ENCODE results near the gene MYO9B.
"Not testable (repeated sequence)": the region's sequence is repeated elsewhere in the genome, so short reads cannot be mapped to it uniquely, and the experiment has no call there.

The MYO9B gene

GRCh38 chr19:17136021-17136420, 60.4 kb downstream of the MYO9B start:
- DNase-seq (ENCODE audit: extremely low spot score): no peak
- ChIA-PET POLR2A (no interaction called here), CTCF (no interaction called here)
- no peak for TF ChIP-seq ELF4 (IDR thresholded peaks at IDR 0.05)
- no peak for TF ChIP-seq PKNOX1 (IDR thresholded peaks at IDR 0.05)

DNA sequence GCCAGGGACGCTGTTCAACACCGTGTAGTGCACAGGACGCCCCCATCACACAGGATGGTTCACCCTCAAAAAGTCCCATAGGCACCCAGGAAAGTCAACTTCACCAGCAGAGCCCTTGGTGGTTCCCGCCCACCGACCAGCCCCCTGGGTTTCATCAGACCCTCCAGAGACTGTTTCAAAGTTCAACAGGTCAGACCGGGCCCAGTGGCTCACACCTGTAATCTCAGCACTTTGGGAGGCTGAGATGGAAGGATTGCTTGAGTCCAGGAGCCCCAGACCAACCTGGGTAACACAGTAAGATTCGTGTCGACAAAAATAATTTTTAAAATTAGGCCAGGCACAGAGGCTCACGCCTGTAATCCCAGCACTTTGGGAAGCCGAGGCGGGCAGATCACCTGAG, 61.0 kb downstream of the MYO9B start:
- no peak for TF ChIP-seq ZNF384 (IDR thresholded peaks at IDR 0.05)
- TF ChIP-seq FOXA1 (IDR thresholded peaks at IDR 0.05): no peak
- no peak for TF ChIP-seq LEF1 (IDR thresholded peaks at IDR 0.05; ENCODE audit: borderline replicate concordance)
- no peak for TF ChIP-seq L3MBTL2 (conservative IDR thresholded peaks at IDR 0.05)
- TF ChIP-seq HDGF (IDR thresholded peaks at IDR 0.05; ENCODE audit: borderline replicate concordance): no peak
- no peak for TF ChIP-seq SUZ12 (IDR thresholded peaks at IDR 0.05)
- ChIA-PET POLR2A (no interaction called here), CTCF (no interaction called here)
- DNase-seq (ENCODE audit: extremely low spot score): no peak

- POLR2A ChIA-PET: no interaction called here
- no peak for TF ChIP-seq HDGF (IDR thresholded peaks at IDR 0.05; ENCODE audit: borderline replicate concordance)
- no peak for TF ChIP-seq NFRKB (IDR thresholded peaks at IDR 0.05)
- TF ChIP-seq FOXK2 (IDR thresholded peaks at IDR 0.05): no peak
- TF ChIP-seq FOXA1 (IDR thresholded peaks at IDR 0.05): no peak
- no peak for TF ChIP-seq SUZ12 (IDR thresholded peaks at IDR 0.05)
- no peak for TF ChIP-seq BHLHE40 (IDR thresholded peaks at IDR 0.05; ENCODE audit: borderline replicate concordance)
- no peak for TF ChIP-seq LEF1 (IDR thresholded peaks at IDR 0.05; ENCODE audit: borderline replicate concordance)
- no peak for TF ChIP-seq PKNOX1 (IDR thresholded peaks at IDR 0.05)
- TF ChIP-seq SP1 (IDR thresholded peaks at IDR 0.05): no peak
- TF ChIP-seq L3MBTL2 (conservative IDR thresholded peaks at IDR 0.05): no peak
- TF ChIP-seq CTBP1 (IDR thresholded peaks at IDR 0.05; ENCODE audit: borderline replicate concordance): no peak
- TF ChIP-seq ZNF384 (IDR thresholded peaks at IDR 0.05): no peak
- no peak for TF ChIP-seq ELF4 (IDR thresholded peaks at IDR 0.05)
- TF ChIP-seq TARDBP (IDR thresholded peaks at IDR 0.05): no peak
- no peak for TF ChIP-seq ARNT (IDR thresholded peaks at IDR 0.05)
- no peak for TF ChIP-seq FOXM1 (IDR thresholded peaks at IDR 0.05; ENCODE audit: borderline replicate concordance)
- DNase-seq (ENCODE audit: extremely low spot score): no peak
- CTCF ChIA-PET: interaction anchor here (0.6 kb wide), 1 partner anchor 123 kb away, joined by 3 read pairs; no protein-coding TSS in a partner anchor
Measured at GRCh38 chr19:17137417-17137816, 61.8 kb downstream of the MYO9B start.

DNA sequence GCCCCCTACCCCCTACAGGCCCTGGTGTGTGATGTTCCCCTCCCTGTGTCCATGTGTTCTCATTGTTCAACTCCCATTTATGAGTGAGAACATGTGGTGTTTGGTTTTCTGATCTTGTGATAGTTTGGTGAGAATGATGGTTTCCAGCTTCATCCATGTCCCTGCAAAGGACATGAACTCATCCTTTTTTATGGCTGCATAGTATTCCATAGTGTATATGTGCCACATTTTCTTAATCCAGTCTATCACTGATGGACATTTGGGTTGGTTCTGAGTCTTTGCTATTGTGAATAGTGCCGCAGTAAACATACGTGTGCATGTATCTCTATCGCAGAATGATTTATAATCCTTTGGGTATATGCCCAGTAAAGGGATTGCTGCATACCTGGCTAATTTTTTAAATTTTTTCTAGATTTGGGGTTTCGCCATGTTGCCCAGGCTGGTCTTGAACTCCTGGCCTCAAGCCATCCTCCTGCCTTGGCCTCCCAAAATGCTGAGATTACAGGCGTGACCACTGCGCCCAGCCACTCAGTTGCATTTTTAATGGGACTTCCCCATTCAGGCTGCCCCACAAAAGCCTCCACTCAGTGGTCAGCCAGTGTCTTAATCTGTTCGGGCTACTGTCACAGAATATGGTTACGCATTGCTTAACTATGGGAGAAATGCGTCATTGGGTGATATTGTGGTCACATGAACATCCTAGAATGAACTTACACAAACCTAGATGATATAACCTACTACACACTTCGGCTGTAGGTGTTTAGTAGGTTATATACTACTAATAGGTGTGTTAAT, 62.7 kb downstream of the MYO9B start:
- DNase-seq (ENCODE audit: extremely low spot score); POLR2A ChIA-PET: not testable (repeated sequence)
- CTCF ChIA-PET: interaction anchor here (0.6 kb wide), 1 partner anchor 122 kb away, joined by 3 read pairs; no protein-coding TSS in a partner anchor

GRCh38 chr19:17138937-17139598, 63.5 kb downstream of the MYO9B start:
- DNase-seq (ENCODE audit: extremely low spot score): no peak
- POLR2A ChIA-PET: no interaction called here
- TF ChIP-seq FOXK2 (IDR thresholded peaks at IDR 0.05): no peak
- TF ChIP-seq ARNT (IDR thresholded peaks at IDR 0.05): no peak
- no peak for TF ChIP-seq FOXM1 (IDR thresholded peaks at IDR 0.05; ENCODE audit: borderline replicate concordance)
- no peak for TF ChIP-seq HDGF (IDR thresholded peaks at IDR 0.05; ENCODE audit: borderline replicate concordance)
- TF ChIP-seq TARDBP (IDR thresholded peaks at IDR 0.05): no peak
- CTCF ChIA-PET: no interaction called here

DNA sequence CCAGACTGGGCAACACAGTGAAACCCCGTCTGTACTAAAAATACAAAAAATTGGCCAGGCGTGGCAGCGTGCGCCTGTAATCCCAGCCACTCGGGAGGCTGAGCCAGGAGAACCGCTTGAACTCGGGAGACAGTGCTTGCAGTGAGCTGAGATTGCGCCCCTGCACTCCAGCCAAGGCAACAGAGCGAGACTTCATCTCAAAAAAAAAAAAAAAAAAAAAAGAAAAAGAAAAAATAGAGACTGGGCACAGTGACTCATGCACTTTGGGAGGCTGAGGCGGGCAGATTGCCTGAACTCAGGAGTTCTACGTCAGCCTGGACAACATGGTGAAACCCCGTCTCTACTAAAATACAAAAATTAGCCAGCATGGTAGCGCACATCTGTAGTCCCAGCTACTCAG, 69.2 kb downstream of the MYO9B start:
- DNase-seq (ENCODE audit: extremely low spot score); POLR2A ChIA-PET: not testable (repeated sequence)
- CTCF ChIA-PET: interaction anchor here (0.6 kb wide), 1 partner anchor 159 kb away, joined by 5 read pairs; no protein-coding TSS in a partner anchor

GRCh38 chr19:17145546-17146497, 70.2 kb downstream of the MYO9B start:
- no peak for DNase-seq (ENCODE audit: extremely low spot score)
- TF ChIP-seq L3MBTL2 (conservative IDR thresholded peaks at IDR 0.05) (no peak), NFRKB (IDR thresholded peaks at IDR 0.05) (no peak), SUZ12 (IDR thresholded peaks at IDR 0.05) (no peak), ZNF384 (IDR thresholded peaks at IDR 0.05) (no peak), TARDBP (IDR thresholded peaks at IDR 0.05) (no peak), ELF4 (IDR thresholded peaks at IDR 0.05) (no peak), BHLHE40 (IDR thresholded peaks at IDR 0.05; ENCODE audit: borderline replicate concordance) (no peak), CTBP1 (IDR thresholded peaks at IDR 0.05; ENCODE audit: borderline replicate concordance) (no peak), LEF1 (IDR thresholded peaks at IDR 0.05; ENCODE audit: borderline replicate concordance) (no peak), SP1 (IDR thresholded peaks at IDR 0.05) (no peak), ARNT (IDR thresholded peaks at IDR 0.05) (no peak), HDGF (IDR thresholded peaks at IDR 0.05; ENCODE audit: borderline replicate concordance) (no peak), PKNOX1 (IDR thresholded peaks at IDR 0.05) (no peak), FOXA1 (IDR thresholded peaks at IDR 0.05) (no peak)
- CTCF ChIA-PET: no interaction called here
- POLR2A ChIA-PET: no interaction called here
